Left ventricle myocardium inferior (tissue), 1 donor: Measurements from ENCODE around the gene PRR5L. TPM values are rescaled to one million over a fixed set of nuclear protein-coding genes. Genes with fewer than 3 reads are reported as not detected.
A peak's percentile ranks its signal among the peaks of the same experiment; 100 is the strongest.
"Not testable (repeated sequence)": the region's sequence is repeated elsewhere in the genome, so short reads cannot be mapped to it uniquely, and the experiment has no call there.

ENCODE experiments used
- DNase-seq: peaks from one replicate; pipeline ENCODE4 v3.0.0-alpha.2; 2020
- H3K27ac ChIP-seq: fragments of 200-600 bp; replicated peaks from 2 replicates; pipeline ENCODE4 v1.8.0; 2021
- H3K27me3 ChIP-seq: fragments of 200-600 bp; 2 replicates; pipeline ENCODE4 v1.8.0; 2021; ENCODE audit warnings: low read depth
- H3K36me3 ChIP-seq: fragments of 200-600 bp; 2 replicates; pipeline ENCODE4 v1.8.0; 2021
- H3K4me1 ChIP-seq: fragments of 200-600 bp; 2 replicates; pipeline ENCODE4 v1.8.0; 2021
- H3K4me3 ChIP-seq: fragments of 200-600 bp; 2 replicates; pipeline ENCODE4 v1.8.0; 2021; ENCODE audit warnings: mild to moderate bottlenecking, moderate library complexity
- H3K9me3 ChIP-seq: fragments of 200-600 bp; replicated peaks from 2 replicates; pipeline ENCODE4 v1.8.0; 2021
- intact Hi-C: fragments of 100-400 bp; cut with micrococcal nuclease; formaldehyde crosslinking; loops from one replicate; pipeline ENCODE4 v1.11.0; 2022
- total RNA-seq: library from RNA; stranded (reverse); fragmentation: NEBNext Ultra II Directional; extraction: Animal tissue kit (Norgen Biotek cat#: 25700); gene quantifications from one replicate; pipeline ENCODE4 v1.2.1, GENCODE V29; 2021
- TF ChIP-seq, protein P1 (sequence below): fragments of 200-600 bp; IDR thresholded peaks from 2 replicates; pipeline ENCODE4 v1.8.0; 2021; ENCODE audit warnings: antibody characterized with exemption, mild to moderate bottlenecking, borderline replicate concordance
- donor health status: DM: no; HTN: yes; CAD: no; lungs with severe emphysema.

Gene PRR5L
- total RNA-seq, 1 donor from 2014 or later, result 1.3 TPM

DNA sequence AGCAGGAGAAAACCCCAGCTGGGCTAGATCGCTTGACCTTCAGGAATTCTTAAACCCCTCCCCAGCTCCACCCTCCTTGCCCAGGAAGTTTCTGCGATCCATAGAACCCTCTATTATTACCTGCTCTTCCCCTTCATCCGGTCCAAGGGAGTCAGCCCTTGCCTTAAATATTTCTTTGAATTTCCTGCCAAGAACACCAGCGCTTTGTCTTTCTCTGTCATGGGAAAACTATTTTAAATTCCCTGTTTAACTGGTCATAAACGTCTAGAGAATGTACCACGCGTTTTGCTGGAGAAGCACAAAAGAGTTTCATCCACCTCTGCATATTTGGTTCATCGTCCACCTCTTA, 214.5 kb downstream of the PRR5L start:
- Histone ChIP-seq H3K9me3 (peaks cover 18% of the 10 kb centered on the region), H3K36me3 (no peaks in the 10 kb centered on the region), H3K27ac (peak overlapping the region; percentile 97), H3K4me1 (peaks cover 47% of the 10 kb centered on the region), H3K27me3 (no peaks in the 10 kb centered on the region), H3K4me3 (peak overlapping the region; percentile 88)
- TF ChIP-seq, protein P1, sequence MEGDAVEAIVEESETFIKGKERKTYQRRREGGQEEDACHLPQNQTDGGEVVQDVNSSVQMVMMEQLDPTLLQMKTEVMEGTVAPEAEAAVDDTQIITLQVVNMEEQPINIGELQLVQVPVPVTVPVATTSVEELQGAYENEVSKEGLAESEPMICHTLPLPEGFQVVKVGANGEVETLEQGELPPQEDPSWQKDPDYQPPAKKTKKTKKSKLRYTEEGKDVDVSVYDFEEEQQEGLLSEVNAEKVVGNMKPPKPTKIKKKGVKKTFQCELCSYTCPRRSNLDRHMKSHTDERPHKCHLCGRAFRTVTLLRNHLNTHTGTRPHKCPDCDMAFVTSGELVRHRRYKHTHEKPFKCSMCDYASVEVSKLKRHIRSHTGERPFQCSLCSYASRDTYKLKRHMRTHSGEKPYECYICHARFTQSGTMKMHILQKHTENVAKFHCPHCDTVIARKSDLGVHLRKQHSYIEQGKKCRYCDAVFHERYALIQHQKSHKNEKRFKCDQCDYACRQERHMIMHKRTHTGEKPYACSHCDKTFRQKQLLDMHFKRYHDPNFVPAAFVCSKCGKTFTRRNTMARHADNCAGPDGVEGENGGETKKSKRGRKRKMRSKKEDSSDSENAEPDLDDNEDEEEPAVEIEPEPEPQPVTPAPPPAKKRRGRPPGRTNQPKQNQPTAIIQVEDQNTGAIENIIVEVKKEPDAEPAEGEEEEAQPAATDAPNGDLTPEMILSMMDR, result no peak
- DNase-seq, result no peak
- intact Hi-C loops, result no loop called here

DNA sequence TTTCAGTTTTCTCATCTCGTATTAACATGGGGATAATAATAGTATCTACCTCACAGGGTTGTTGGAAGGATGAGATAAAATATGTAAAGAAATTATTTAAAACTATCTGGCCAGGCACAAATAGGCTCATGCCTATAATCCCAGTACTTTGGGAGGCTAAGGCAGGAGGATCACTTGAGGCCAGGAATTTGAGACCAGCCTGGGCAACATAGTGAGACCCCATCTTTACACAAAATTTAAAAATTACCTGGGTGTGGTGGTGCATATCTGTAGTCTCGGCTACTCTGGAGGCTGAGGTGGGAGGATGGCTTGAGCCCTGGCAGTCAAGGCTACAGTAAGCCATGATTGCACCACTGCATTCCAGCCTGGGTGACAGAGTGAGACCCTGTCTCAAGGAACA, 215.0 kb downstream of the PRR5L start:
- peaks cover 42% of the 10 kb centered on the region for H3K4me1 ChIP-seq
- H3K9me3 ChIP-seq, result peaks cover 18% of the 10 kb centered on the region
- H3K27me3 ChIP-seq, intact Hi-C loops, H3K36me3 ChIP-seq, DNase-seq: not testable (repeated sequence)
- peak overlapping the region; percentile 97 for H3K27ac ChIP-seq
- H3K4me3 ChIP-seq, result peak overlapping the region; percentile 88

DNA sequence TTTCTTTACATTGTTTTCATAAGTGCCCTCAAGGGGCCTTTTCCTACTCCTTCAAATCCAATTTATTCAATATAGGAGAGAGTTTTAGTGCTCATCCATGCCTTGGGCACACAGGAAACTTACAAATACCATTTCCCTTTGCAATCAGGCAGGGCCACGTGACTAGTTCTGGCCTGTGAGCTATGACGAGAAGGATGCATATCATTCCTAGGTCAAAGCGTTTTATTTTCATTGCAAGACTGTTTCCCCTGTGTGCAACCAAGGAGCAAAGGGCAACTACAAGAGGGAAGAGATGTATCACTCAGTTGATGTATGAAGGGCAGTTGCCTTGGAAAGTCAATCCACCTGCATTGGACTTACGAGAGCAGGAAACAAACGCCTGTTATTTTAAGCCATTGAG, 215.9 kb downstream of the PRR5L start:
- Histone ChIP-seq H3K27ac (no peak overlapping the region), H3K4me3 (no peak overlapping the region), H3K27me3 (no peaks in the 10 kb centered on the region), H3K4me1 (peaks cover 35% of the 10 kb centered on the region), H3K36me3 (no peaks in the 10 kb centered on the region), H3K9me3 (peaks cover 18% of the 10 kb centered on the region)
- no peak for DNase-seq
- TF ChIP-seq, protein P1, result no peak
- intact Hi-C loops, result no loop called here

DNA sequence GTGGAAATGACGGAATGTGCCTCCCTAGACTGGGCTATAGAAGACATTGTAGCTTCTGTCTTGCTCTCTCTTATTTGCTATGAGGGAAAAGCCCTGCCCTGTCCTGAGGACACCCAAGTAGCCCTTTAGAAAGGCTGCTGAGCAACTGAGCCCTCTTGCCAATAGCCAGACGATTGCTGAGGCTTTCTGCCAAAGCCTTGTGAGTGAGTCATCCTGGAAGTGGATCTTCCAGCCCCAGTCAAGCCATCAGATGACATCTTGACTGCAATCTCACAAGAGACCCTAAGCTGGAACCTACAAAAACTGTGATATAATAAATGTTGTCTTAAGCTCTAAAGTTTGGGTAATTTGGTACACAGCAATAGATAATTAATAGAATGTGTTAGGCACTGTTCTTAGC, 217.9 kb downstream of the PRR5L start:
- H3K36me3 ChIP-seq, result no peaks in the 10 kb centered on the region
- H3K27me3 ChIP-seq, result no peaks in the 10 kb centered on the region
- H3K27ac ChIP-seq, result no peak overlapping the region
- H3K4me1 ChIP-seq, result peaks cover 19% of the 10 kb centered on the region
- H3K9me3 ChIP-seq, result peaks cover 18% of the 10 kb centered on the region
- intact Hi-C loops, result no loop called here
- H3K4me3 ChIP-seq, result no peak overlapping the region
- no peak for DNase-seq
- TF ChIP-seq, protein P1, result no peak

Other genes with a start within 250 kb of the PRR5L start
- gene COMMD9, start 6.9 kb upstream of the PRR5L start, total RNA-seq, result 58.0 TPM
- gene TRAF6, start 214.0 kb downstream of the PRR5L start, total RNA-seq, result 12.9 TPM